GM21619 (cell line): Measurements from ENCODE around the gene GABRR1.
"Not testable (repeated sequence)": the region's sequence is repeated elsewhere in the genome, so short reads cannot be mapped to it uniquely, and the experiment has no call there.

Experiments used
- ATAC-seq: cut with Tn5 transposase; IDR thresholded peaks from one replicate; pipeline ENCODE4 v1.9.1; 2021; ENCODE audit not compliant: unreplicated experiment

Gene GABRR1

GRCh38 chr6:89161326-89162046 is 55.7 kb downstream of the GABRR1 start:
- no peak for ATAC-seq

- ATAC-seq, result no peak
Measured at GRCh38 chr6:89160331-89161092, 56.6 kb downstream of the GABRR1 start.

DNA sequence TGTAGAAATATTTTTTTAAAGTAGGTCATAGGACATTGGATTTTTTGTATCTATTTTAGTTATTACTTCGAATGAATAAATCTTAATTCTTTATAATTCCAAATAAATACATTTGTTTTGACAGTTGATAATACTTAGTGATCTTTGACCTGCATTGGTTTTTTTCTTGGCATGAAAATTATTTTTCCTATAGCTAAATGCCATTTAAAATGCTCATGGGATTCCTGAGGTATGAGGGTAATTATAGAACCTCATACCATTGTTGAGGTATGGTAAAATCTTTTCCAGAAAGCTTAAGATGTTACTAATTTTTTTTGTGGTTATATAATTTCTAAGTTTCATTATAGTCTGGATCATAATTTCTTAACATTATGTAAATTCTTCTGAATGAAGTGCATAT is 63.0 kb downstream of the GABRR1 start:
- ATAC-seq, result no peak

- ATAC-seq, result no peak
Measured at GRCh38 chr6:89148016-89148750, 69.0 kb downstream of the GABRR1 start.

DNA sequence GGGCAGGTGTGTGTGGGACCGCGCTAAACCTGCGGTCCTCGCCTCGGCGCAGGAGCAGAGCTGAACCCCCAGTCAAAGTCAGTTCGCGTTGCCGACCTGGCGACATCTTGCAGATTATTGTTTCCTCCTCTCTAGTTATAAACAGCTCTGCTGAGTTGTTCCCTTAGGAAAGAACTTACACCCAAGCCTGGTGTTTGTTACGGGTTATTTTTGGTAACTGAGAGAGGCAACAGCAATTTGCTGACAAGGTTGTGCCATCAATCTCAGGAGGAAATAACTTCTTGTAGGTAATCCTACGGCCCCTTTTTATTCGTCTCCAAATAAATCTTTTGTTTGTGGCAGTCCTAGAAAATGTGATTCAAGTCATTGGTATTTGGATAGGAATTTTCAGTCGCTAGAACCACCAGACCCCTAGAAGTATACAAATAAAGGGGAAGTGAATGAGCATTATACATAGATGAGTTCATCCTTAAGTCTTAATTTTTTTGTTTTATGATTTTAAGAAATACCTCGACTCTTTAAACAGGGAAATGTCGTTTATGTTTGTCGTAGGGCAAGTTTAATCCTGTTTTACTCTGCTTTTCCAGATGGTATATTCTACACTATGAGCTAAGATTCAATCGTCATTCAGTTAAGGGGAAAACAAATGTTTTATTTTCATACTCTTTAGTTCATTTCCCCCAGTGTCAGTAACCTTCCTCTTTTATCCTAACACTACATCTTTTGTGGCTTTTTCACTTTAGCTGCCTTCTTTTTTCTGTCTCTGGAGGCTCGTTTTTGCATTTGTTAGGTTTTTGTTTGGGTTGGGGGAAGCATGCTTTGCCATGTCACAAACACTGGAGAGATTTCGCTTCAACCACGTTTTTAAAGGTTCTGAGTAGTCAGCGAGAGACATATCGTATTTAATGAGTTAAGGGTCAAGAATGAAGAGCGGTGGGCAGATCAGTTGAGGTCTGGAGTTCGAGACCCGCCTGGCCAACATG is 70.1 kb downstream of the GABRR1 start:
- ATAC-seq, result peak; percentile 30

DNA sequence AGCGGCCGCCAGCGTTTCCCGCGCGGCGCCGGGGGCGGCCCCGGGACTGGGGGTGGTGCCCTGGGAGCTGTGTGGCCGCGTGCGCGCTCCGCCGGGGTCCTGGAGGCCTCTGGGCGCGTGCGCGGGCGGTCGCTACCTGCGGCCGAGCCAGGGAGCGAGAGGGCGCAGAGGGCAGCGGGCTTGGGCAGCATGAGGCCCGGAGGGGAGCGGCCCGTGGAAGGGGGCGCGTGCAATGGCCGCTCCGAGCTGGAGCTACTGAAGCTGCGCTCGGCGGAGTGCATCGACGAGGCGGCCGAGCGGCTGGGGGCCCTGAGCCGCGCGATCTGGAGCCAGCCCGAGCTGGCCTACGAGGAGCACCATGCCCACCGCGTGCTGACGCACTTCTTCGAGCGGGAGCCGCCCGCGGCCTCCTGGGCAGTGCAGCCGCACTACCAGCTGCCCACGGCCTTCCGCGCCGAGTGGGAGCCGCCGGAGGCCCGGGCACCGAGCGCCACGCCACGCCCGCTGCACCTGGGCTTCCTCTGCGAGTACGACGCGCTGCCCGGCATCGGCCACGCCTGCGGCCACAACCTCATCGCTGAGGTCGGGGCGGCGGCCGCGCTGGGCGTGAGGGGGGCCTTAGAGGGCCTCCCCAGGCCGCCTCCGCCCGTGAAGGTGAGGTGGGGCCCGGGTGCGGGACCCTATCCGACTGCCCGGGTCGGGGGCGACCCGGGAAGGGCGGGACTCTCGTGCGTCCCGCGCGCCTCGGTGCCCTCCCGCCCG is 71.0 kb downstream of the GABRR1 start, which contains the start of gene PM20D2:
TSS of gene PM20D2 (plus strand) at position 100 of the 762 bp plus-strand sequence. CDS start at position 190, 90 bp downstream.
- peak; percentile 61 for ATAC-seq

DNA sequence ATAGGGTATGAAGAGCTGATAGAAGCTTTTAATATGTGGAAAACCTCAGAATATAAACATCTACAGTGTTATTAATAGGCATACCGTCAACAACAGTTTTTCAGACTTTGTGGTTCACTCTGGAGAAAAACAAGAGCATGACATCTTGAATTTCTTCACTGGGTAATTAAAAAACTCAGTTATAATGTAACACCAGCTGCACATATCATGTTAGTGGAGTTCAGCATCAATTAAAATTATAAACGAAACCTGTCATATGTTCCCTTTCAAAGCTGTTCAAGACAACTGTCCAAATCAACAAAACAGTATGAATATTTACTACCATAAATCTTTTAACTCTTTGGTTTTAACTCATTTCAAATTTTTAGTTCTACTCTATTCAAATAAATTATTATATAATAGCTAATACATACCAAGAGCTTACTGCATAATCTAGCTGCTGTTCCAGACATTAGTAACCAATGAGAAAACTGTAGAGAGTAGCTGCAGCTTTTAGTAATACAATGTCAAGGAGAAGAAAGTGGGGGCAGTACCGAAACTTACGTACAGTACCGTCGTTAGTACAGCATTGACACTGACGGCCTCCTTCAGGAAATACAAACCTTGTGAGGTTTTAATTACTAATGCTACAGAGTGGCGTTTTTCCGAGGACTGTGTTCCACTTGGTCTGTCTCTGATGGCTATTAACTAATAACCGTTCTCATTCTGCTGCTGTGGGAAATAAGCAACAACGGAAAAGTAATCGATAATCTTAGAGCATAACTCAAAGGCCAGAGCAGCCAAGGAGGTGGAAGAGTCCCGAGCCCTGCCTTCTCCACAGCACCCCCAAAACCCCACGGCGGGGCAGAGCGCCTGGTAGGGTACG is 71.8 kb downstream of the GABRR1 start:
- ATAC-seq, result peak; percentile 63

DNA sequence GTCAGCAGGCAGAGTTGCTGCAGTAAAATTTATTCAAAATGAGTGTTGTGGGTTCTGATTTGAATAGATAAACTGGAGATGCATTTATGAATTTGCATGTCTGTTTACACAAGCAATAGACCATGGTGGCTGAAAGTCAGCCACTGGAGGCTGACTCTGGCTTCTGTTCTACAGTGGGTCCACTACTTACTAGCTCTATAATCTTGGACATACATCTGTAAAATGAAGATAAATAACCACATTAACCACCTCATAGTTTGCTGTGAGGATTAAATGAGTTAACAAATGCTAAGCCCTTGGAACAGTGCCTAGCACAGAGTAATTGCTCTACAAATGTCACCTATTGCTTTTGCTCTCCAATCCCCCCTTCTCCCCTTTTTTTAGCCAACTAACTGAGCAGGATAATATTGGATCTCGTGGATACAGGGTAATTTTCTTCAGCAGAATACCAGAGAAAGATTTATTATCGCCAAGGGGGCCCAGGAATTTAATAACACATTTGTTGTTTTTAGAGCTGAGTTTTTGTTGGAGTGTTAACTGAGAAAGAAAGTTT is 72.7 kb downstream of the GABRR1 start:
- peak; percentile 35 for ATAC-seq

DNA sequence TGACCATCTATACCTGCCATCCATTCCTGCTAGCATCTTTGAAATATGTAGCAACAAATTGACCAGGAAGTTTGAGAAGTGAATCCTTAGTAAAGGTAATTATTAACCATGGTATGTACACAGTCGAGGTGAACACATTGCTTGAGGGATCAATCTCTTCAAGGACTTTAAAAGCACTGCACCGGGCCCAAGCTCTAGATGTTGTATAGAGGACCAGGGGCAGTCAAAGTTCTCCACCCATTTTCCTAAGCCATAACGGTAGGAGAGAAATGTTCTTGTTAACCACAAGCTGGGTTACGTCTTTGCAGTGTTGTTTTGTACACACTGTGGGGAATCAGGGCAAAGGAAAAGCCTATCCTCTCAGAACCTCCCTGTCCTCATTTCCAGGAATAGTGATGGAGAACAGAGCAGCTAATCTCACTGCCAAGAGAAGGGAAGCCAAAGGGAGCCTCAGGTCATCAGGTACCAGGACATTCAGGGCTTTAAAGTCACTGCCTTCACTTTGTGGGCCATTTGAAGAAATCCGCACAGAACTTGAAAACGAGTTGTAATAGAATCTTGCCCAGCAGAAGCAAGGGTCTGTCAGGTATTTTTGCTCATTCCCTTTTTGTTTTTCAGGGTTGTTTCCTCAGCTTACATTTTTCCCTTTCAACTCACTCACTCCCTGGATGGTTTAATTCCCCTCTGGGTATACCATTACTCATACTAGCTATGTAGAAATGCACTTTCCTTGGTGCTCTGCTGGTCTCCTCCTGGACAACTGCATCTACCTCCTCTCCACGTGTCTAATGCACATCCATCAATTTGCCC is 76.6 kb downstream of the GABRR1 start:
- ATAC-seq, result no peak

DNA sequence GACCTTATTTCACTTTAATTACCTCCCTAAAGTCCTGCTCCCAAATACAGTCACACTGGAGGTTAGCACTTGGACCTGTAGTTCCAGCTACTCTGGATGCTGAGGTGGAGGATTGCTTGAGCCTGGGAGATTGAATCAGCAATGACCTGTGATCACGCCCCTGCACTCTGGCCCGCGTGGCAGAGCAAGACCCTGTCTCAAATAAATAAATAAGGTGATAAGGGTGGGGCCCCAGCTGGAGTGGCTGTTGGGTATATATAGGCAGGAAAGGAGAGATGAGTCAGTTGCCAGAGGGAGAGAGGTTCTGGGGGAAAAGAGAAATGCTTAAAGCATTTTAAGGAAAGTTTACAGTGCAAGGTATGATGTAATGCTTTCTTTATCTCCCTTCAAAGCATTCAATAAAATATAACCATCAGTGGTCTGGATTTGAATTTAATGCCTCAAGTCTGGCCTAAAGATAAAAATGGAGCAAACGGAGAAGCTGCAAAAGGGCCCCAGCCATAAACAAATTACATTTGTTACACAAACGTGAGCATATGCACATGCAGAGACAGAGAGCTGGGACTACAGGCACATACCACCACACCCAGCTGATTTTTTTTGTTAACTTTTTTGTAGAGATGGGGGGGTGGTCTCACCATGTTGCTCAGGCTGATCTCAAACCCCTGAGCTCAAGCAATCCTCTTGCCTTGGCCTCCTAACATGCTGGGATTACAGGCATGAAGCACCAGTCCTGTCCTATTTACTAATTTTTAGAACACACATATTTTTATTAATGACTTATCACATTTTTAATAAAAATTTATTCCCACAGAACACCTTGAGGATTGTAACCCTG is 77.4 kb downstream of the GABRR1 start:
- ATAC-seq, result no peak

- ATAC-seq, result no peak
Measured at GRCh38 chr6:89138173-89138572, 79.0 kb downstream of the GABRR1 start.

DNA sequence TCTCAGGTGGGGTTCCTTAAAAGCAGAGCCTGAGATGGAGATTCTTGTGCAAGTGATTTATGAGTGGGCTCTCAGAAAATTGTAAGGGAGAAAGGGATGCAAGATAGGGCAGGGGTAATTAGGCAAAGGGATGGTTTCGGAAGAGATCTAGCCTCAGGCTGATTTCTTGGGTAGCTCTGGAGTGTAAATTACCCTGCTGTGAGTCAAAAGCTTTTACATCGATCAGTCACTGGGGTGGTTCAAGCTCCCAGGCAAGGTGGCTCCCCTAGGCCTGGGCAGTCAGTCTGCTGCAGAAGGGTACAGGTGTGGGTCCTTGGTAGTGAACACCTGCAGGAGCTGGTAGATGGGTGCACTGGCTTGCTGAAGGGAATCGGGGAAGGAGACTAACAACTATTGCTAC is 82.4 kb downstream of the GABRR1 start:
- ATAC-seq, result no peak

- no peak for ATAC-seq
Measured at GRCh38 chr6:89133981-89134380, 83.2 kb downstream of the GABRR1 start.

DNA sequence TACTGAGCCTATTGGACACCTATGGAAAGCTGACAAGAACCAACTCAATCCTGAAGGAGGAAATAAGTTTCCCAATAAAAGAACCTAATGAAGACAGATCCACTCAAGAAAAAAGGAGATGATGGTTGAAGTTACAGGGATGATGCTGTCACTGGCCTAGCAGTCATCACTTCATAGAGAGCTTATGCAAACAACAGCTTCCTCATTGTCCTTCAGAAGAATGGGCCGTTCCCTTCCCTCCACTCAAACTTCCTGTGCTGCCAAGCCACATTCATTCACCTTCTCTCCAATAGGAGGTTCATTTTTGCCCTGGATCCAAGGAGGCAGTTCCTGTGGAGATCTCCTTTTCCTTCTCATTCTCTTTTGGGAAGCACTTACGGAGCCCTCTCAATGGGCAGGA is 85.1 kb downstream of the GABRR1 start:
- no peak for ATAC-seq

- no peak for ATAC-seq
Measured at GRCh38 chr6:89131599-89131998, 85.6 kb downstream of the GABRR1 start.

DNA sequence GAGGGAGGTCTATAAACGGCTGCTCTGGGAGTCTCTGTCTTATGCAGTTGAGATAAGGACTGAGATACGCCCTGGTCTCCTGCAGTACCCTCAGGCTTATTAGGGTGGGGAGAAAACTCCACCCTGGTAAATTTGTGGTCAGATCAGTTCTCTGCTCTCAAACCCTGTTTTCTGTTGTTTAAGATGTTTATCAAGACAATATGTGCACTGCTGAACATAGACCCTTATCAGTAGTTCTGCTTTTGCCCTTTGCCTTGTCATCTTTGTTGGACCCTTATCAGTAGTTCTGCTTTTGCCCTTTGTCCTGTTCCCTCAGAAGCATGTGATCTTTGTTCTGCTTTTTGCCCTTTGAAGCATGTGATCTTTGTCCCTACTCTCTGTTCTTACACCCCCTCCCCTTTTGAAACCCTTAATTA is 88.9 kb downstream of the GABRR1 start:
- not testable (repeated sequence) for ATAC-seq
